ENCODE results near the gene CTDSP2. TPM values are rescaled to one million over a fixed set of nuclear protein-coding genes. Genes with fewer than 3 reads are reported as not detected.
"Not testable (repeated sequence)": the region's sequence is repeated elsewhere in the genome, so short reads cannot be mapped to it uniquely, and the experiment has no call there.

CTDSP2 gene
- total RNA-seq, 1 experiment from 2014 or later = 887 TPM

DNA sequence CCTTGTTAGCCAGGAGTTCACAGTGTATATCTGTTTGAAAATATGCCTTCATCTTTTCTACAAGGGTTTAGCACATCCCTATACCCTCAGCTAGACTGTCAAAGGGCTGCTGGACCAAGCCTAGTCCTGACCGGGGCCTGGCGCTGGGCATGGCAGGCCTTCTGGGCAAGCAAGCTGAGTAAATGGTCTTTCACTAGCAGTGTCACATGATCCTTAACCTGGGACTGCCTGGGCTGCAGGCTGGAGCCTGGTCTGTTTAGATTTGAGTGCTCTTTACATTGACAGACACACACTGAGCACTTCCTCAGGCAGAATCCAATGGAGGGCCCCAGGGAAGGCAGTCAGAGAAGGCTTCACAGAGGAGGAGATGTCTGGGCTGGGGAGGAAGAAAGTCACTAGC is 21.1 kb downstream of the CTDSP2 start:
- Histone ChIP-seq H3K4me3 (no peak overlapping the region), H3K4me1 (no peaks in the 10 kb centered on the region), H3K27me3 (no peaks in the 10 kb centered on the region), H3K9me3 (replicated peaks) (no peaks in the 10 kb centered on the region), H3K27ac (no peak overlapping the region), H3K36me3 (peaks cover 93% of the 10 kb centered on the region)
- DNase-seq = peak in 1 of 2 experiments; percentile 65

DNA sequence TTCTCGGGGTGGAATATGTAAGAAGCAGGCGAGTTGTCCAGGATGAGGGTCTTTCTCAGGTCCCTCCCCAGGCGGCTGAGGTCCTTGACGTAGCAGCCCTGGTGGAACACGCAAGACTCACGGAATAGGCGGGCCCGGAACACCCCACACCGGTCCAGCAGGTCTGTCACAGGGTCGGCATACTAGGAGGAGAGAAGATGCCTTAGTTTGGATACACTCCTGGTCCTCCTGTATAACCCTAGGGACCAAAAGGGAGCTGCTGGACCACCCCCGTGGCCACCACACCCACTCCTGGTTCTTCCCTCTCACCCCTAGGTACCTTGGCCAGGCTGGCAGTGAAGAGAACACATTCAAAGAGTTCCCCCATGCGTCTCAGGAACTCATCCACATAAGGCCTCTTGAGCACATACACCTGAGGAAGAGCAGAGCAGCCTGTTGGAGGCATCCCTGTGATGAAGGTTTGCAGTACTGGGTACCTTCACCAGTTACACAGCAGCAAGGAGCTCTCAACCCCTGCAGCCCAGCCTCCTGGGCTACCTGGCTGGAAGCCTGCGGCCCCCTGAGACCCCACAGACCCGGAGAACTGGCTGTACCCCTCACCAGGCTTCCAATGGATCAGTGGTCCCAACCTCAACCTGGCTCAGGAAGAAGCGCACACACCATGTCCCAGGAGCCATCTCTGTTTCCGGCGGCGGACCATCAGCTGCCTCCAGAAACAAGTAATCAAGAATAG is 22.5 kb downstream of the CTDSP2 start:
- Histone ChIP-seq H3K9me3 (replicated peaks) (no peaks in the 10 kb centered on the region), H3K4me3 (no peak overlapping the region), H3K4me1 (no peaks in the 10 kb centered on the region), H3K27me3 (no peaks in the 10 kb centered on the region), H3K36me3 (peaks cover 91% of the 10 kb centered on the region), H3K27ac (no peak overlapping the region)
- peak in 1 of 2 experiments; percentile 65 for DNase-seq

DNA sequence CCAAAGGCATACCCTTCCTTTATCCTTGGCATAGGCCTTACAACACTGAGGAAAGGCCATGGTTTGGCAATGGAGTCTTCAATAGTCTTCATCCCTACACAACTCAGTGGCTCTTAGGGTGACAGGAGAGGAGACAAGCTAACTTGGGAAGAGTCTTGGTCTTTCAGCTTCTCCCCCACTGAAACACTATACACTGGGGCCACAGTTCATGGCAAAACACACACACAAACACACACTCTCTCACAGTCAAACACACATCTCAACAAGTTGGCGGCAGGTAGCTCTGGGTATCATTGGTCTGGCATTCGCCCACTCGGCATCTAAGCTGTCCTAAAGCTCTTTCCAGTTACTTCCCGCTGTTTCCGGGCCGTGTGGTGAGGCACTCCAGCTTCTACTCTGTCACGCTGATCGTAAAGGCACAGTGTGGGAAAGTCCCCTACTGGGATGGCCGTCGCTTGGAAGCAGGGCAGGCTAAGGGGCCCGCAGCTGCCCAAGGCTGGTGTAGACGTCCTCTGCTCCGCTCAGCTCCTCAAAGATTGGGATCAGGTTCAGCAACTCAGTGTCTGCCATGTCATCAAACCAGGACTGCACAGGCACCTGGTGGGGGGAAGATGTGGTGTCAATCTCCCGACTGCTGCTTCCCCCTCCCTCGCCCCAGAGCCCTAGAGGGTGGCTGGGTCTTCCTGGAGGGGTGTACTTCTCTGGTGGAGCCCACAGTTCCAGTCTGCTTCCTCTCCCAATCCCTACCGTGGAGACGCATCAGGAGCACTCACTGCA is 23.2 kb downstream of the CTDSP2 start:
- DNase-seq = peak in 1 of 2 experiments; percentile 65
- Histone ChIP-seq H3K27me3 (no peaks in the 10 kb centered on the region), H3K4me1 (no peaks in the 10 kb centered on the region), H3K4me3 (no peak overlapping the region), H3K9me3 (replicated peaks) (no peaks in the 10 kb centered on the region), H3K36me3 (peaks cover 91% of the 10 kb centered on the region), H3K27ac (no peak overlapping the region)

DNA sequence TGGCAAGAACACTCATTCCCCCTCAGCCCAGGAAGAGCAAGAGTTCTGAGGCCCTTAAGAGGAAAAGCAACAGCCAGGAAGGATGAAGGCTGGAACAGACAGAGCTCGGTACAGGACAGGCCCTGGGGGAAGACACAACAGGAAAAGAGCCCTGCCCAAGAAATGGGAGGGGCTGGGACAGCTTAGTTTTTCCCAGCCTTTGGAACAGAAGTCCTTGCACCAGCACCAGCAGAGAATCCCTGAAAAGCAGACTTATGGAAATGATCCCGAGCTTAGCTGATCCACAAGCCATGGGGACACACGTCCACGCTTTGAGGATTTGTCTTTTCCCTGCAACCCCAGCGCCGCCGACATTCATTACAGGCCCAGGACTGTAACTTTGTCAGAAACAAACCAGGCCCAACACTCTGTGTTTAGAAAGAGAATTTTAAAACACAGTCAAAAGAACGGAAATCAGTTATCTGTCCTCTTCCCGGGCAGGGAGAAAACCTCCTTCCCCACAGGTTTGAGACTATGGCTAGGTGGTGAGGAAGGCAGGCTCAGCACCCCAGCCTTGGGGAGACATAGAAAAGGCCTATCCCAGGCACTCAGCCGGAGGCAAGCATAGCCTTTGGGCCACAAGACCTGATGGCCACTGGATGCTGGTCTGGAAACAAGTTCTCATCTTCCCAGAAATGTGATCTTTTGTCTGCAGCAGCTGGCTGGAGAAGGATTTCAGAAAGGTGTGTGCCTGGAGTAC is 24.0 kb downstream of the CTDSP2 start:
- Histone ChIP-seq H3K4me3 (no peak overlapping the region), H3K4me1 (no peaks in the 10 kb centered on the region), H3K27ac (no peak overlapping the region), H3K36me3 (peaks cover 85% of the 10 kb centered on the region), H3K9me3 (replicated peaks) (no peaks in the 10 kb centered on the region), H3K27me3 (no peaks in the 10 kb centered on the region)
- DNase-seq = peak in 1 of 2 experiments; percentile 64

DNA sequence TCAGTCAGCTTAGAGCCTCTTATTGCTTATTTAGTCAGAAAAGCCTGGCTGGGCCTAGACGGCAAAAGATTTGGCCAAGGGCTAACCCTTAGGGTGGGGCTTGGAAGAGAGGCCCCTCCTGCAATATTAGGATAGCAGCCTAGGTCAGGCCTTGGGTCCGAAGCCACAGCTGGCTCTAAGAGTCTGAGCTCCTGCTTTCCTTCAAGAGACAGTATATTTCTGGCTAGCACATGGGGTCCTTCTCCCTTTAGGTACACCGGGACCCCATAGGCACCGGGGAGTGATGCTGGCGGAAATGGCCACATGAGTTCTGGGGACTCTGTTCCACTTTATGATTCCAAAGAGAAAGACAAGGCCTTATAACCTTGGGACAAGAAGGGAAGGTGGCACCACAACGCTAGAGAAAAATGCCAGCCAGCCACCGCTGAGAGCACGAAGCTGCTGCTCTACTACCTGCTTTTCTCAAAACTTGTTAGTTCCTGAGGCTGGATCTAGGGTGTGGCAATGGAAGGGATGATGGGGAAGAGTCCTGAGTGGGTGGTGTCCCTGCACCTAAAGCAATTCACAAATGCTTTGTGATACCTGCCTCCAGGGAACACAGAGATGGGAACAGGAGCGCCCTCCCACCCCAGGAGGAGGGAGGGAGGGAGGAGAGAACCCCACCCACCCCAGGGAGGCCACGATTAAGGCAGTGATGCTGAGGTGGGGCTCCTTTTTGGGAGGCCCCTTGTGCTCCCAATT is 24.9 kb downstream of the CTDSP2 start:
- Histone ChIP-seq H3K4me1 (no peaks in the 10 kb centered on the region), H3K36me3 (peaks cover 76% of the 10 kb centered on the region), H3K9me3 (replicated peaks) (no peaks in the 10 kb centered on the region), H3K27me3 (no peaks in the 10 kb centered on the region), H3K4me3 (no peak overlapping the region), H3K27ac (no peak overlapping the region)
- peak; percentile 62 to 63 for DNase-seq

DNA sequence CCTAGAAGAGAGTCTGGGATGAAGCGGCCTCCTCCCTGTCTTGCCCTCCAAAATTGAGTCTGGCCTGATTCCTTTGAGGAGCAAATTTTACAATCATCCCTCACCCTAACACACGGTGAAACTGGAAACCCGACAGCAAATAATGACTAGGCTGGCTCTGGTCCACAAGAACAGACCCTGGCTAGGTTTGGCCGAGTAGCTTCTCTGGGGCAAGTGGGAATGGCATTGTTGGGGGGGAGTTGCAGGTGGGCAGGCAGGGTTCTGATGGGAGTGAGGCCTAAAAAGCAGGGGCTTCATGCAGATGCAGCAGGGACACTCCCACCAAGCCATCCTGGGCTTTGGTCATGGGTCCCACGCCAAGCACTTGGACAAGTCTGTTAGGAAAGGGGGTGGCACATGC is 25.5 kb downstream of the CTDSP2 start:
- not testable (repeated sequence) for H3K4me3 ChIP-seq; H3K9me3 ChIP-seq (replicated peaks); H3K27me3 ChIP-seq; H3K4me1 ChIP-seq; H3K27ac ChIP-seq
- DNase-seq = peak in 1 of 2 experiments; percentile 67
- peaks cover 70% of the 10 kb centered on the region for H3K36me3 ChIP-seq

DNA sequence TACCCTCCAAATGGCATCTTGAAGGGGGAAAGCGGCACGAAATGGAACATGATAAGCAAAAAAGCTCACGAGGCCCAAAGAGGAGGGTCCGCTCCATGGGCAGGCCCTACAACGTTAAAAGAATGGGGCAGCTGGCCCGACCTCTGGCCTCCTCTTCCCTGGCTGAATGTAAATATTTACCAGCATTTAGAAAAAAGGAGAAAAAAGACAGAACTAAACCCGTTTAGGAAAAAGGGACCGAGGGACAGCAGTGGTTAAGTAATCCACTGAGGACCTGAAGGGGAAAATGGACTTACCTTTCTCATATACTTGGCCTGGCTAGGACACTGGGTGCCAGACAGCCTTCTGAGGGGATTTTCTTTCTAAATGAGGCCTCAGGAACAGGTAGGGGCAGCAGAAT is 26.4 kb downstream of the CTDSP2 start:
- H3K36me3 ChIP-seq = peaks cover 61% of the 10 kb centered on the region
- H3K27ac ChIP-seq; H3K9me3 ChIP-seq (replicated peaks); H3K27me3 ChIP-seq; H3K4me3 ChIP-seq; H3K4me1 ChIP-seq: not testable (repeated sequence)
- peak in 1 of 2 experiments; percentile 49 for DNase-seq

DNA sequence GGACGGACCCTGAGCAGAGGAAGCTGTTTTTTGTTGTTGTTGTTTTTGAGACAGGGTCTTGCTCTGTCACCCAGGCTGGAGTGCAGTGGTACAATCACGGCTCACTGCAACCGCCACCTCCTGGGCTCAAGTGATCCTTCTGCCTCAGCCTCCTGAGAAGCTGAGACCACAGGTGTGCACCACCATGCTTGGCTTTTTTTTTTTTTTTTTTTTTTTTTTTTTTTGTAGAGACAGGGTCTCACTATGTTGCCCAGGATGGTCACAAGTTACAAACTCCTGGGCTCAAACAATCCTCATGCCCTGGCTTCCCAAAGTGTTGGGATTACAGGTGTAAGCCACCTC is 28.6 kb downstream of the CTDSP2 start:
- DNase-seq = peak; percentile 57 to 67
- H3K4me3 ChIP-seq; H3K4me1 ChIP-seq; H3K9me3 ChIP-seq (replicated peaks); H3K27ac ChIP-seq; H3K27me3 ChIP-seq: not testable (repeated sequence)
- H3K36me3 ChIP-seq = peaks cover 39% of the 10 kb centered on the region

DNA sequence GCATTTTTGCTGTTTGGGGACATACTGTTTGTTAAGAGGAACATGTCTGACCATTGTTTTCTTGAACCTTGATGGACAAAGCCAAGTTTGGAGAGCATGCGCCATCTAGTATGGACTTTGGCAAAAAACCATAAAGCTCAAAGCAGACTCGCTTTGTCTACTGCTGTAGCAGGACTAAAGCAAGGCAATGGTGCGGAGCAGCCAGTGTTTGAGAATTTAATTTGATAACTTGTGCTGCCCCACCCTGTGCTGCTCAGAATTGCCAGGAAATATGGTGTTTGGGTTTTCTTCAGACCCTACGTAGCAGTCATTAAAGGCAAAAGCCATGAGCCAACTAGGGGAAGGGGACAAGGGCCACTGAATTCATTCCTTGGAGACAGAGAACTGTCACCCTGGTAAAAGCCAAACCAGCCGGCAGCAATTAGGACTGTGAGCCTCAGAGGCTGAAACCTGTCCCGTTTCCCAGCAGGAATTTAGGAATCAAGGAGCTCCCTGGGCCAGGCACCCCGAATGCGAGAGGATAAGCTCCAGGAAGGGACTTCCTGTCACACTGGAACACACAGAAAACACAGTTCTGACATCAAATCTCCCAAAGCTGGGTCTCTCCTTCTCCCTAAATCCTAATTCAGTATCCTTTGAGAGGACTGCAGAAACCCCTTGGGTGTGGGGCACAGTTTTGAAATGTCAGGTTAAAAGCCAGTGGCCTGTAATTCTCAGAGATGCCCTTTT is 29.1 kb downstream of the CTDSP2 start:
- no peak overlapping the region for H3K4me3 ChIP-seq
- H3K4me1 ChIP-seq = no peaks in the 10 kb centered on the region
- peaks cover 34% of the 10 kb centered on the region for H3K36me3 ChIP-seq
- no peaks in the 10 kb centered on the region for H3K9me3 ChIP-seq (replicated peaks)
- no peaks in the 10 kb centered on the region for H3K27me3 ChIP-seq
- DNase-seq = no peak
- no peak overlapping the region for H3K27ac ChIP-seq

DNA sequence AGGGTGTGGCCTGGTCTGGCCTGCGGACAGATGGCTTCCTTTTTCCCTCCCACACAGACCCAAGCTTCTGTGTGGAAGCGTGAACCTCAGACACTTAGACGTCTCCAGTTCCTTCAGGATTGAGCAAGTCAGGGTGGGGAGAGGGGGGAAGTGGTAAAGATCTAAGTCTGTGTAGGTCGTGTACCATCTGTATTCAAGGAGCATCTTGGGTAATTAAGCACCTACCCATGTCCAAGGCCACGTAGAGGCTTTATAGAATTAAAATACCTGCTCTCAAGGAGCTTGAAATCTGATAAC is 29.7 kb downstream of the CTDSP2 start:
- DNase-seq = peak in 1 of 2 experiments; percentile 63
- H3K36me3 ChIP-seq = peaks cover 29% of the 10 kb centered on the region

DNA sequence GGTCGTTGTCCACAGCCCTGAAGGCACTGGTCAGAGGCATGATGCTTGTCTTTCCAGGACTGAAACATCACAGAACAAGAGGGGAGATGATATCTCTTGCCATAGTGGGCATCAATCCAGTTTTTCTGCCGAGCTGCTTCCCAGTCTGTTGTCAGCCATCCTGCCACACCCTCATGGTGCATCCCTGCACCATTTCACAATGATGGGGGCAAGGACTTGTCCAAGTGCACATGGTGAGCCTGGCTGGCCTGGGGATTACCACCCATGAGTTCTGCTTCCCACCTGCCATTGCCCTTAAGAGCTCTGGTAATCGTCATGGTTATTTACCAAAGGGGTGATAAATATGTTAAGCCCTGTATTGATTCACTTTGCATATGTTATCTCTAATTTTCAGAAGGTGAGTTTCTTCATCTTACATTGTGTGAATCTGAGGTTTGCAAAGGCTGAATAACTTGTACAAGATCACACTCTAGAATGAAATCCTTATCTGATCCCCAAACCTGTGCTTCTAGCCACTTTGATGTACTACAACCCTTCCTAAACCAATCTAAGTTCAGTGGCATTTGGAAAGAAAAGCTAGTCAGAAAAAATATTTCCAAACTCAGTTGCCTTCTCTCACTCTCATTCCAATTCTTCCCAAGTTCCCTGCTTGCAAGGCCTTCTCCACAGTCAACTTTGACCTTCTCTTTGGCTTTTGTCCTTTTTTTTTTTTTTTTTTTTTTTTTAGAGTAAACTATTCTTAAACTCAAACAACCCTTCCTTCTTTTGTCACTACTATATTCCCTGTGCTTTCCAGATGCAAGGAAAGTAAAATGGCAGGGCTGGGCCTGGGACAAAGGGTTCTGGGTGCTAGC is 30.3 kb downstream of the CTDSP2 start:
- Histone ChIP-seq H3K27ac (no peak overlapping the region), H3K4me3 (no peak overlapping the region), H3K27me3 (no peaks in the 10 kb centered on the region), H3K4me1 (no peaks in the 10 kb centered on the region; the same call in 1 of the 2 replicates), H3K9me3 (replicated peaks) (no peaks in the 10 kb centered on the region), H3K36me3 (peaks cover 26% of the 10 kb centered on the region)
- DNase-seq = peak; percentile 67 to 69

More for the DNA sequence above, 29.7 kb downstream of the CTDSP2 start:
- no peak overlapping the region for H3K4me3 ChIP-seq
- H3K27me3 ChIP-seq = no peaks in the 10 kb centered on the region
- H3K27ac ChIP-seq = no peak overlapping the region
- H3K9me3 ChIP-seq (replicated peaks) = no peaks in the 10 kb centered on the region
- H3K4me1 ChIP-seq = no peaks in the 10 kb centered on the region

DNA sequence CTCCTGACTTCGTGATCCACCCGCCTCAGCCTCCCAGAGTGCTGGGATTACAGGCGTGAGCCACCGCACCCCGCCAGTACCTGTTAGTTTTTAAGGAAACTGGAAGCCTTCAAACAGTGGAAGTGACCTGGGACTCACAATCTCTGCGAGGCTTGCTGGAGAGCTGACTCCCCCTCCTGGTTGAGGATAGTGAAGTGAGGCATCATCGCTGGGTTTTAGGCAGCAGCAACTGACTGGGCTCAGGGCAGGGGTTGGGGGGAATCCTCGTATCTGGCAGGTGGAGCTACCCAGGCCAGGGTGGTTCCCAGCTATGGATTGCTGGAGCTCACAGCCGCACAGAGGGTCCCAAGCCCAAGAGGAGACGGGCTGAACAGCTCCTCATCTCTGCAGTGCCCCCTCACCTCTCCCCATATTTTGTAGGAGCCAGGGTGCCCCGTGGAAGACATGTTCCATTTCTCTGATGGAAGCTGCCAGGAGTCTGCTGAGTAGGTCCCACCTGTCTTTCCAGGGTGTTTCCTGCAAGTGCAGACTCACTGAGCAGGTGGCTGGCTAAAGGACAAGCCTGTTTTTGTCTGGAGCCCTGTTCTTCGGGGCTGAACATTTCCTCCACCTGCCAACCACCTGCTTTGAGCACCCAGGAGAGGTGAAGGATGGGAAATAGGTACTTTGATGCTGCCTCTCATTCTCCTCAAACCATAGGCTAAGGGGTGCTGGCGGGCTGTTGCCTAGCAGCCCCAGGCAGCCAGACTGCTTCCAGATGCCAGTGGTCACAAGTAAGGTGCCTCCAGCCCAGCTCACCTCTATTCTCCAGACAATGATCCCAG is 31.1 kb downstream of the CTDSP2 start:
- Histone ChIP-seq H3K9me3 (replicated peaks) (no peaks in the 10 kb centered on the region), H3K4me3 (no peak overlapping the region), H3K27ac (no peak overlapping the region), H3K36me3 (peaks cover 19% of the 10 kb centered on the region), H3K27me3 (no peaks in the 10 kb centered on the region), H3K4me1 (no peaks in the 10 kb centered on the region; the same call in 1 of the 2 replicates)
- peak in 1 of 2 experiments; percentile 79 for DNase-seq

Measured in SJCRH30 (cell line).